Prostate gland (tissue), 2 donors: ENCODE data around the gene TBC1D22B.

ENCODE experiments used
- CTCF ChIP-seq, 4 experiments: fragments of 200-600 bp in 2 of 4; fragments of 450-650 bp in 2 of 4; sonication (generic) in 2 of 4; IDR thresholded peaks; 1 replicate in 3 of 4; 2 replicates in 1 of 4; pipeline ENCODE4 v1.5.1; 2016 to 2019; ENCODE audit warnings: antibody characterized with exemption in 4 of 4, mild to moderate bottlenecking in 2 of 4, moderate library complexity in 2 of 4
- POLR2A ChIP-seq: fragments of 450-650 bp; IDR thresholded peaks from one replicate; pipeline ENCODE4 v1.6.1; 2016; ENCODE audit warnings: antibody characterized with exemption, mild to moderate bottlenecking
- POLR2AphosphoS5 ChIP-seq: sonication (generic); formaldehyde crosslinking; IDR thresholded peaks from one replicate; pipeline ENCODE4 v1.6.1; 2017; ENCODE audit warnings: antibody characterized with exemption

- TF ChIP-seq CTCF (IDR thresholded peaks at IDR 0.05) (no peak), POLR2AphosphoS5 (no peak), POLR2A (no peak)
Observed at GRCh38 chr6:37260444-37260843, 2.9 kb downstream of the TBC1D22B start.
